ENCODE data around the gene CASZ1.

The CASZ1 gene

GRCh38 chr1:10824821-10825540 lies 28.5 kb upstream of the CASZ1 start:
- no peak for DNase-seq

- no peak for DNase-seq
Measured at GRCh38 chr1:10823000-10823401, 26.6 kb upstream of the CASZ1 start.

DNA sequence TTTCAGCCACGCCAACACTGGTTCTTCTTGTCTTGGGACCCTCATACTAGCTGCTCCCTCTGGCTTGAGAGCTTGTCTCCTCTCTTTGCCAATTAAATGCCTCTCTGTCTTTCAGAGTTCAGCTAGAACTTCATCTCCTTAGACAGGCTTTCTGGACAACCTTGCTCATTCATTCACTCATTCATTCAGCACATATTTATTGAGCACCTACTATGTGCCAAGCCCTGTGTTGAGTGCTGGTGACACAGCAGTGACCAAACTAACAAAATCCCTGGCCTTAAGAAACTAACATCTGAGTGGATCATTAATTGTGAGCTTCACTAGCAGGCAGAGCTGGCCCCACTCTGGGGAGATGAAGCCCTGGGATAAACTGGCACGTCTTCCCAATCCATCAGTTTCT lies 24.9 kb upstream of the CASZ1 start:
- no peak for DNase-seq

GRCh38 chr1:10820422-10820821 lies 24.0 kb upstream of the CASZ1 start:
- no peak for DNase-seq

GRCh38 chr1:10819198-10819901 lies 22.9 kb upstream of the CASZ1 start:
- no peak for DNase-seq

DNA sequence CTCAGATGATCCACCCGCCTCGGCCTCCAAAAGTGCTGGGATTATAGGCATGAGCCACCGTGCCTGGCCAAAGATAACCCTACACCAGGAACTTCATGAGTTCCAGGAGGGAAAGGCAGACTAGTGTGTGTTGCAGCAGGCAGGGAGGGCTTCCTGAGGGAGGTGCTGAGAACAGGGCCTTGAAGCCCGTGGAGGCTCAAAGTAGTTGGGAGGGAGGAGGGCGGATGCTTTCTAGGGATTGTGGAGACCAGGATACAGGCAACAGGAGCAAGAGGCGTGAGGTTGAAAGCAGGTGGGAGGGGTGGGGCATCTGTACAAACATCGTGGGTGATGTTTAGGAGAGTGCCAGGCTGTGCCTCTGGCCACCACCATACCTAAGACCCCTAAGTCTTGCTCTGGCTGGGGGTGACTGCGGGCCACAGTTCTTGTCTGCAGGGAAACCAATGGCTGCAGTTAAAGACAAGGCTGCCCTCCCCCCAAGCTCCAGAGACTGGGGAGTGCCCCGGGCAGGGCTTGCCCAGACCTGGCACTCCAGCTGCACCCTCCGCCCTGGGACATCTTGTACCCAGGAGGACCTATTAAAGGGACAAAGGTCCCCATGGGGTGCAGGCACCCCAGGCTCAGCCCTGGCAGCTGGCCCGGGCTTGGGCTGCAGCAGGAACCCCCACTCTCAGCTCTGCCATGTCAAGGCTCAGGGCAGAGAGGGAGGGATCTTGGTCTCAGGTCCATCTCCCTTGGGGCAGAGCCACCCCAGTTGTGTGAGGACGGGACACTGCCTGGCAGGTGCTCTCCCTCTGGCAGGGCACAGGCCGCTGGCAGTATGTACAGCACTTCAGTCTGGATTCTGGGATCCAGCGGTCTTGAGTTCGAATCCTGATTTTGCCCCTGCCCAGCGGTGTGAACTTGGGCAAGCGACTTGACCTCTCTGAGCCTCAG lies 22.1 kb upstream of the CASZ1 start:
- DNase-seq = no peak

DNA sequence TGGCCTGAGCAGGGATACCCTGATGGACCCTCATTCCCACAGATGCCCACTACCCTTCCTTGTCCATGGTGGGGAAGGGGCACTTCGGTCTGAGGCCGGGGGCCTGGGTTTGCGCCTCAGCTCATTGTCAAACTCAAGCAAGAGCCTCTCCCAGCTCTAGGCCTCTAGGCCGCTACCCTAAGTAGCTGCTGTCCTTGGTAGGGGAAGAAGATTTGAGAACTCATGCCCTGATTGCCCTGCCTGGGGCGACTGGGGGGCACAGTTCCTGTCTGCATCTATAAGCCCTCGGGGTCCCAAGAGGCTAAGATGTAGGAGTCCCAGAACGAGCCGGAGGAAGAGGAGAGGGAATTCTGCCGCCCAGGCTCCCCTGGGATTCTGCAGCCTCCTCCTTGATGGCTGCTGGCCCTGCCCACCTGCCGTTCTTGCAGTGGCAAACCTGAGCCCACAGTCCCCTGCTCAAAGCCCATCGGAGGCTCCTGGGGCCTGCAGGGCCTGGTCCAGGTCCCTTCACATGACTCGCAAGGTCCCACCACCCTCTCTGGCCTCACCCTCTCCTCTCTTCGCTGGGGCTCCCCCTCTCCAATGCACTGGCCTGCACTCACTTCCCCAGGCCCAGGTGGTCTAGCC lies 20.4 kb upstream of the CASZ1 start:
- DNase-seq = no peak

- DNase-seq = no peak
Measured at GRCh38 chr1:10816233-10816632, 19.8 kb upstream of the CASZ1 start.

- DNase-seq = no peak
Measured at GRCh38 chr1:10815858-10816195, 19.4 kb upstream of the CASZ1 start.

DNA sequence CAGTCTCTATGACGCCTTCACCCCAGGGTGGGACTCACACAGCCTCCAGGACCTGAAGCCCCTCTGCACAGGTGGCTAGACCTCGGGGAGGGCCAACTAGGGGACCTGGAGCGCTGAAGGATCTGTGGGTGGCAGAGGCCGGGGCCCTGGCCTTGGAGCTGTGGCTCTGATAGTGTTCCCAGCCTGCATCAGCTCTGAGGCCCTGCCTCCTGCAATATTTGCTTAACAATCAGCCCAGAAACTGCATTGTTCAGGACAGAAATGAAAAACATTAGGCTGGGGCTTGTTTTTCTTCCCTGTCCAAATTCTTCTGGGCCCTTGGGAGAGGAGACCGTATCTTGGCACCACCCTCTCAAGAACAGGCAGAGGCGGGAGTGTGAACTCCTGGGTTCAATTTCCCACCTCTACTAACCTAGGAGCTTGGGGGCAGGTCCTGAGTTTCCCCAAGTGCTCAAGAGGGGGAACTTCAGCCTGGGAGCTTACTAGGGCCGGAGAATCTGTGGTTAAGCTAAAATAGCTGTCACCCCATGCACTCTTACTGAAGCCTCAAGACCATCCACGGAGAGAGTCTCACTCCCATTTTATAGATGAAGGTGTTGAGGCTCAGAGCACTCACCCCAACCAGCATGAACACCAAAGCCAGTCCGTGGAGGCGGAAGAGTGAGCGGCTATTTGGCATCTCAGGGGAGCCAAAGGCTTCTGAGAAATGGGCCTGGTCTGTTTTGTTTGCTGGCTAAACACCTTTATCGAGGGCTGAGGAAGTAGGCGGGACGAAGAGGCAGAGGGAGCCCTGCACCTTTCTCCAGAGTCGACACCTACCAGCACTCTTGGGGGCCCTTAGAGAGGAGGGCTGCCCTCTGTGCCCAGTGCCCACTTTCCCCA lies 18.8 kb upstream of the CASZ1 start:
- peak; percentile 21 for DNase-seq

- DNase-seq = no peak
Measured at GRCh38 chr1:10814312-10814711, 17.9 kb upstream of the CASZ1 start.

- DNase-seq = no peak
Measured at GRCh38 chr1:10813799-10814198, 17.4 kb upstream of the CASZ1 start.

GRCh38 chr1:10812387-10812915 lies 16.0 kb upstream of the CASZ1 start:
- DNase-seq = no peak

- no peak for DNase-seq
Measured at GRCh38 chr1:10808441-10808840, 12.0 kb upstream of the CASZ1 start.

DNA sequence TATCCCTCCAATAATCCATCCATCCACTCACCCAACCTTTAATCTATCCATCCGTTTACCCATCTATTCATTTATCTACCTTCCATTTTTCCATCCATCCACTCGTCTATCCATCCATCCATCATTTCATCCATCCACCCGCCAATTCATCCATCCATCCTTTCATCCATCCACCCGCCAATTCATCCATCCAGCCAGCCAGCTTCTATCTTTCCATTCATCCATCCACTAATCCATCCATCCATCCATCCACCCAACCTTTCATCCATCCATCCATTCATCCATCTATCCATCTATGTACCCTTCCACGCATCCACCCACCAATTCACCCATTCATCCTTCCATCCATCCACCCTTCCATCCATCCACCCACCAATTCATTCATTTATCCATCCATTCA lies 10.5 kb upstream of the CASZ1 start:
- no peak for DNase-seq

- DNase-seq = peak; percentile 87
Measured at GRCh38 chr1:10803971-10804820, 7.8 kb upstream of the CASZ1 start.

DNA sequence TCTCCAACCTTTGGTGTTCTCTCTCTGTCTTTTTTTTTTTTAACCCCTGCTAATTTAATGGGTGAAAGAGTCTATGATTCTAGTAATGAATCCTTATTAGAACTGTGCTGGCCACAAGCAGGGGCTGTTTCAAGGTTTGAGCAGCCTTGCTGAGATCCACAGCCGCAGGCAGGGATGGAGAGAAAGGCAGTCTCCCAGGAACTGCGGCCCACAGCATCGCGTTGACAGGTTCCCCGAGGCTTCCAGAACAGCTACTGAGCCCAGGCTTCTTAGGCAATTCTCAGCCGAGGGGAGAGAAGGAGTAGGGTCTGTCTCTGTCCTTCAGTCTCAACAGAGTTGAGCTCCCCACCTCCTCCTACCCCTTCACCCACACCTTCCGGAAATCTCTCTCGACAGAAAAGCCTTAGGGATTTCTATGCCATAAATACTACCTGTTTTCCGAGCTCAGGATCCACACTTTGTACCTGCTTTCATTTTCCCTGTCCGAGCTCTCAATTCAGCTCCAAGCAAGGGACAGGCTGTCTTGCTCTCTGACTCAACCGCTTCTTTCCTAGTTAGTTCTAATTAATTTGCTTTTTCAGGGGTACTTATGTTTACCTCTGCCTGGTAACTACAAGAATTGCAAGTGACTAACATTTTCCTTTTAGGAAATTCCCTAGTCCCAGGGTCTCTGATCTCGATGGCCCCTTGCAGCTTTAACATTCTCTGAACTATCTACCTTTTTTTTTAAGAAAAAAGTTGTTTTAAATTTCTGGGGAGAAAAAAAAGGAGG lies 6.7 kb upstream of the CASZ1 start:
- DNase-seq = peak; percentile 55

- no peak for DNase-seq
Measured at GRCh38 chr1:10800778-10801177, 4.3 kb upstream of the CASZ1 start.

GRCh38 chr1:10799726-10800125 lies 3.3 kb upstream of the CASZ1 start:
- no peak for DNase-seq
